Fibroblast of skin of abdomen (primary cell): ENCODE measurements around the gene OTUD4. TPM values are rescaled to one million over a fixed set of nuclear protein-coding genes. Genes with fewer than 3 reads are reported as not detected.
"Not testable (repeated sequence)": the region's sequence is repeated elsewhere in the genome, so short reads cannot be mapped to it uniquely, and the experiment has no call there.

Source experiments
- DNase-seq: peaks from one replicate; pipeline ENCODE4 v3.0.0-alpha.2; 2013
- polyA plus RNA-seq, 2 experiments: library from polyadenylated mRNA; unstranded; fragments of 120-200 nt; gene quantifications; one replicate each; pipeline ENCODE4 v1.2.1, GENCODE V29; 2013; ENCODE audit not compliant: insufficient read length in 2 of 2

The OTUD4 gene, protein sequence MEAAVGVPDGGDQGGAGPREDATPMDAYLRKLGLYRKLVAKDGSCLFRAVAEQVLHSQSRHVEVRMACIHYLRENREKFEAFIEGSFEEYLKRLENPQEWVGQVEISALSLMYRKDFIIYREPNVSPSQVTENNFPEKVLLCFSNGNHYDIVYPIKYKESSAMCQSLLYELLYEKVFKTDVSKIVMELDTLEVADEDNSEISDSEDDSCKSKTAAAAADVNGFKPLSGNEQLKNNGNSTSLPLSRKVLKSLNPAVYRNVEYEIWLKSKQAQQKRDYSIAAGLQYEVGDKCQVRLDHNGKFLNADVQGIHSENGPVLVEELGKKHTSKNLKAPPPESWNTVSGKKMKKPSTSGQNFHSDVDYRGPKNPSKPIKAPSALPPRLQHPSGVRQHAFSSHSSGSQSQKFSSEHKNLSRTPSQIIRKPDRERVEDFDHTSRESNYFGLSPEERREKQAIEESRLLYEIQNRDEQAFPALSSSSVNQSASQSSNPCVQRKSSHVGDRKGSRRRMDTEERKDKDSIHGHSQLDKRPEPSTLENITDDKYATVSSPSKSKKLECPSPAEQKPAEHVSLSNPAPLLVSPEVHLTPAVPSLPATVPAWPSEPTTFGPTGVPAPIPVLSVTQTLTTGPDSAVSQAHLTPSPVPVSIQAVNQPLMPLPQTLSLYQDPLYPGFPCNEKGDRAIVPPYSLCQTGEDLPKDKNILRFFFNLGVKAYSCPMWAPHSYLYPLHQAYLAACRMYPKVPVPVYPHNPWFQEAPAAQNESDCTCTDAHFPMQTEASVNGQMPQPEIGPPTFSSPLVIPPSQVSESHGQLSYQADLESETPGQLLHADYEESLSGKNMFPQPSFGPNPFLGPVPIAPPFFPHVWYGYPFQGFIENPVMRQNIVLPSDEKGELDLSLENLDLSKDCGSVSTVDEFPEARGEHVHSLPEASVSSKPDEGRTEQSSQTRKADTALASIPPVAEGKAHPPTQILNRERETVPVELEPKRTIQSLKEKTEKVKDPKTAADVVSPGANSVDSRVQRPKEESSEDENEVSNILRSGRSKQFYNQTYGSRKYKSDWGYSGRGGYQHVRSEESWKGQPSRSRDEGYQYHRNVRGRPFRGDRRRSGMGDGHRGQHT
- 20.5 TPM for polyA plus RNA-seq (2013, experiment 1 of 2; ENCODE audit: insufficient read length)
- 19.5 TPM for polyA plus RNA-seq (2013, experiment 2 of 2; ENCODE audit: insufficient read length)

DNA sequence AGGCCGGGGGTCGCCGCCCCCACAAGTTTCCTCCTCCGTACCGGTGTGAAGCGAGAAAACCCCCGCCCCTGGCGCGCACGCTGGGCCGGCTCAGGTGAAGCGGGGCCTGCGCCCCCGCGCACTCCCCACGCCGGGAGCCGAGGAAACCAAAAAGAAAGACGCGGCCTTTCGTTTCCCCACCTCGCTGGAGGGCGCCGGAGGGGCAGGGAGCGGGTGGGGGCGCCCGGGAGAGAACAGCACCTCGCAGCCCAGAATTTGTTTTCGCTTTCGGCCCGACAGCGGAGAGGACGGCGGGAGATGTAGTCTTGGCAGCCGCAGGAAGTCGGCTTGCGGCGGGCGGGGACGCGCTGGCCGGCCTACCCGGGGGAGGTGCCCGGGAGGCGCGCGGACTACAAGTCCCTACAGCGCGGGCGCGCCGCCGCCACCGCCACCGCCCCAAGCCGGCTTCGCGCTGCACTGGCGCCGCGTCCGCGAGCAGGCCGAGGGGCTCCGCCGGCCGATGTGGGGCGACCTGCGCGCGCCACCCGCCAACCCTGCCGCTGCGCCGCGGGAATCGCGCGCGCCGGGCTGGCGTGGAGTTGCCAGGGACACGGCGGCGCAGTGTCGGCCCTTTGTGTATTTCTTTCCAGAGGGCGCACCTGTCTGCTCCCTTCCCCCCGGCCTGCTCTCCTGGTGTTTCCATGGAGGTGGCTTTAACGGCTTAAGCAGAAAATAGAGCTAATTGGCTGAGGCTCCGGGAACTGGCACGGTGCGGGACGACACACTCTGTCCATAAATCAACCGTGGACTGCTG lies at the start of gene OTUD4:
Gene OTUD4 (minus strand): TSS at position 292 of the 793 bp plus-strand sequence. CDS start 616 bp downstream, outside the sequence.
- DNase-seq, result peak; percentile 97

DNA sequence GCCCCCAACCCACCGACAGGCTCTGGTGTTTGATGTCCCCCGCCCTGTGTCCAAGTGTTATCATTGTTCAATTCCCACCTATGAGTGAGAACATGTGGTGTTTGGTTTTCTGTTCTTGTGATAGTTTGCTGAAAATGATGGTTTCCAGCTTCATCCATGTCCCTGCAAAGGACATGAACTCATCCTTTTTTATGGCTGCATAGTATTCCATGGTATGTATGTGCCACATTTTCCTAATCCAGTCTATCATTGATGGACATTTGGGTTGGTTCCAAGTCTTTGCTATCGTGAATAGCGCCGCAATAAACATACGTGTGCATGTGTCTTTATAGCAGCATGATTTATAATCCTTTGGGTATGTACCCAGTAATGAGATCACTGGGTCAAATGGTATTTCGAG lies 42.8 kb upstream of the OTUD4 start:
- DNase-seq, result not testable (repeated sequence)

DNA sequence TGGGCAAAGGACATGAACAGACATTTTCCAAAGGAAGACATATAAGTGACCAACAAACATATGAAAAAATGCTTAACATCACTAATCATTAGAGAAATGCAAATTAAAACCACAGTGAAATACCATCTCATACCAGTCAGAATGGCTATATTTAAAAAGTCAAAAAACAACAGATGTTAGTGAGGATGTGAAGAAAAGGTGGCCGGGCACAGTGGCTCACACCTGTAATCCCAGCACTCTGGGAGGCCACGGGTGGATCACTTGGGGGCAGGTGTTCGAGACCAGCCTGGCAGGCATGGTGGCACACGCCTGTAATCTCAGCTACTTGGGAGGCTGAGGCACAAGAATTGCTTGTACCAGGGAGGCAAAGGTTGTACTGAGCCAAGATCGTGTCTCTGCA lies 41.1 kb upstream of the OTUD4 start:
- DNase-seq, result not testable (repeated sequence)

DNA sequence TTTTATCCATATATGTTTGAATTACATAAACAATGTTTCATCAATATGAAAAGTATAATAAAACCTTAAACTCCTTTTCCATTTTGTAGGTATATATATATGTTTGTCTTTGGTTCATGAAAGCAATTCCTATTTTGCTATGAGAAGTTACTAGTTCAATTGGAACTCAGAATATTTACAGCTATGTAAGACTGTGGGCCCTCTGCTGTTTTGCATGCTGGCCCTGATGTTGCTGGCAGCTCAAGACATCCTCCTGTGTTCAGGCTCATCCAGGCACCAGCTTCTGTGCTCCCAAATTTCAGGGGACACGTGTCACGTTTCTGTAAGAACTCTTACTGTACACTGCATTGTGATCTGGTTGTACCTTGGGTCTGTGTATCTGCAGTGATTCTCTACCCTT lies 38.7 kb upstream of the OTUD4 start:
- DNase-seq, result no peak

DNA sequence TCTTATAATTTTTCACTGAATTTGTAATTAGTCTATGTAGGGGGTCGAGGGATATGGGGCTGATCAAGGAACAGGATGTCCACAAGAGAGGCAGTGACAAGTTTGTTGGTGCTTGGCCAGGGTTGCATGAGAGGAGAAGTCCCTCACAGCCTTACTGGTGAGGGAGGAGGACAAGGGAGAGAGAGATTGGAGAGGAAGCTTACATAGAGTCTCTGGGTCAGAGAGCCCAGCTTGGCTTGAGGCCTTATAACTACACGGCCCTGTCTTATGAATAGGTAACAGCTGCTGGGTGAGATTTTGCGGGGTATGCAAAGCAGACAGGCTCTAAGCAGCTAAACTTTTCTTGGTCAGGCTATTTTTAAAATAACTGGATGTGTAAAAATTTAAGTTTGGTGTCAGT lies 37.9 kb upstream of the OTUD4 start:
- DNase-seq, result no peak

DNA sequence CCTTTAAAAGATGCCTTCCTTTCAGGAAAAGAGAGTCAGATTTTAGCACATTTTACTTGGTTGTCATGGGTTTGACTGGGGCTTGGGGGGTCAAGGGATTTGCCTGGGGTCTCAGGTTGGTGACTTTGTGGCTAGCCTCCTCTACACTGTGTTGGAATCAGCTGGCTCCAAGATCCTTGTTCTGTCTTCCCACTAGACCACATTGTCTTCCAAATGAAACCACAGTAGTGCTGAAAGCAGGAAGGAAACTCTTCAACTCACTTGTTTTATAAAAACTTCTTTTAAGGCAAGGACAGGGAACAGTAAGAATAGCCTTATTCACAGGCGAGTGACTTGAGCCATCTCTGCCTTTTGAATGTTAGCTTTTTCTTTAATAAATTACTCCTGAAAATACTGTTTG lies 37.0 kb upstream of the OTUD4 start:
- DNase-seq, result no peak

DNA sequence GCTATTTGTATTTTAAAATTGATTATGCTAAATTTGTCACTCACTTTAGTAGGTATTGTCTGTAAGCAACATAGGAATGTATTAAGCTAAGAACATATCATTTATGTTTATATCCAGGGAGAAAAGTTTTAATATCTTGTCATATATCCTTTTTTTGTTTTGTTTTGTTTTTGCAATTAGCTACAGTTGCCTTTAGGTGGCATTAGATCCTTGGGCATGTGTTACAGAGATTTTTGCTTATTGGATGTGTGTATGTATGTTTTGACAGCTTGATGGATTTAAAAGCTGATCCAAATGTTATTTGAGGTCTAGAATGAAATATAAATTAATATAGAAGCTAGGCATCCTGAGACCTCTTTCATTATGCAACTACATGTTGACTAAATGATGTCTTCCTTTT lies 36.1 kb upstream of the OTUD4 start:
- DNase-seq, result peak; percentile 51

DNA sequence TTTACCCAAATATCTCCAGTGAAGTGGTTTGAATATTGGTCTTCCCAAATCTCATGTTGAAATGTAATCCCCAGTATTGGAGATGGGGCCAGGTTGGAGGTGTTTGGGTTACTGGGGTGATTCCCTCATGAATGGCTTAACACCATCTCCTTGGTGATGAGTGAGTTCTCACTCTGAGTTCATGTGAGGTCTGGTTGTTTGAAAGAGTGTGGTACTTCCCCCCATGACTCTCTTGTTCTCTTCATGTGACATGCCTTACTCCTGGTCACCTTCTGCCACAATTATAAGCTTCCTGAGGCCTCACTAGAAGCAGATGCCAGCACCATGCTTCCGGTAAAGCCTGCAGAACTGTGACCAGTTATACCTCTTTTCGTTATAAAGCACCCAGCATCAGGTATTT lies 32.9 kb upstream of the OTUD4 start:
- DNase-seq, result no peak

DNA sequence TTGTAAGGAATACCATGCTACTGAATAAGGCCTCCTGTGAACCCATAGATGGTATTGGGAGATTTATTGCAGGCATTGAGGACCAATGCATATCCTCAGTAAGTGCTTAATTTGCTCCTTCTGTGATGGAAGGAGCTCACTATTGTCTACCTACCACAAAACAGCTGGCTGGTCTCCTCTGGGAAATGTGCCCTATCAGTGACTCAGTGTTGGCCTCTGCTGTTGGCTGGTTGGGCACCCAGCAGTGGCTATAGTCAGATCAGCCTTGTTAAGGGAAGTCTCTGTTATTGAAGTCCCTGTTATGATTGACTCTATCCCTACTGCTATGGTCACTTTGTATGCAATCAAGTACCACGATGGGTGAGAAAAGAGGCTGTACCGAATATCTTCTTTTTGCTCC lies 27.5 kb upstream of the OTUD4 start:
- DNase-seq, result no peak

DNA sequence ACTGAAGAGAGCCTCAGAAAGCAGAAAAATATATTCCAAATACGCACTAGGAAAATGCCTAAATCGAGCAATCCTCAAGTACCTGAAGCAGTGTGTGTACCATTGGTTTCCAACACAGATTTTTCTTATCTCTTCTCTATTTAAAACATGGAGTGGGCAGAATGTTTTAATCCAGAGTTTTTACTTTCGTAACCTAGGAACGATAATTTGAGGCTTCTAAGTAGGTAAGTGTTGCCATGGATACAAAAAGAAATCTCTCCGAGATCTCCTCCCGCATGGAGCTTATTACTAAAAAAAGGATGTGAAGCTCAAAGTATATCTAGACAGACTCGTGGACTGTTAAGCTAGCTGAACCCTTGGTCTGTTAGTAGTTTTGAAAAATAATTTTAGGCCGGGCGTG lies 23.0 kb upstream of the OTUD4 start:
- DNase-seq, result no peak

DNA sequence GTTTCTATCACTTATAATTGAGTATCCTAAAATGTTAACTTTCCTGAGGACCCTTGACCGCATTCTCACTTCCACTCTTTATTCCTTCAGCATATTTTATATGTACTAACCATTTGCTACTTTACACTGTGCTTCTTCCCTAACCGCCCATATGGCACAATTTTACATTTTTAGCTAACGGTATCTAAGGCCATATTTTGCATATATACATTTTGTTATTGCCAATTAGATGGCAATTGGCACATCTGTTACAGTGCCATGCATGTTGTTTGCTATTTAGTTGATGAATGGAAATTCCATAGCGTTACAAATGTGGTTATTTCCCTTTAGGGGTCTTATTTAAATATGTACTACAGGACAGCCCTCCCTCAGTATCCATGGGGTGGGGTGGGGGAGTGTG lies 20.0 kb upstream of the OTUD4 start:
- no peak for DNase-seq

DNA sequence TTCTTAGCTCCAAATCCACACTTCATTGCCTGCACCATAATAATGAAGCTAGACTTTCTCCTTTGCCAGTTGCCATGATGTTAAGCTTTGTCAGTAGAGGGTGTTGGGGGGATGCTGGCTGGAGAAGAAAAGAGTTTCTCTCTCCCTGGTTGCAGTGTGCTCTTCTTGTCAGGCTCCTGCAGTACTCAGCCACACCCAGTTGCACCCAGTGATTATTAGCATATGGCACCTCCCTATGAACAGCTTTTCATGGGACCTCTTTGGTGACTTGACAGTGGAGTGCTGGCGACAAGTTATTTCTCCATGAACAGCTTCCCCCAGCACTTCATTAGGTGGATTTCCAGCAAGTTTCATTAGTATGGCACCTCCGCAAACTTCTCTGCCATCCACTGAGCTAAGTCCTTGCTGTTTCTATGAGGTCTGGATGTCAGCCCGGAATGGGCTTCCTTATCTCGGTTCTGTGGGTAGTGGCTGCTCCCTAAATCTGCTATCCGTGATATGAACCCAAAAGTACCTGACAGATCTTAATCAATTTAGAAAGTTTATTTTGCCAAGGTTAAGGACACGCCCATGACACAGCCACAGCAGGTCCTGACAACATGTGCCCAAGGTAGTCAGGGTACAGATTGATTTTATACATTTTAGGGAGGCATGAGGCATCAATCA lies 18.8 kb upstream of the OTUD4 start:
- DNase-seq, result no peak

DNA sequence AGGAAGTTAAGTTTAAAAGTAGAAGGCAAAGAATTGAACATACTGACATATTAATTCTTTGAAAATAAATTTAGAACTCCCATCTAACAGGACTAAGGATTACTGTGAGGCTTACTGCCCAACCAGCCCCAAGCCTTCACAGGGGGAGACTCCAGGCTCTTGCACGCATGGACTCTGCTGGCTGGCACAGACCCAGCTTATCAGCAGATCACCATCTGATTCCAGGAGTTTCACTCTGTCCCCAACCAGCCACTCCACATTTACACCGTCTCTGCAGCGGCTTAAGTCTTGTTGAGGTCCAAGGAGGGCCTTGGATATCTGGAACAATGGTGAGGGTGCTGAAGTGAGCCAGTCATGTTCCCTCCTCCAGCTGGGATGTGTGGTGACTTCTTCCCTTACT lies 16.4 kb upstream of the OTUD4 start:
- DNase-seq, result no peak

DNA sequence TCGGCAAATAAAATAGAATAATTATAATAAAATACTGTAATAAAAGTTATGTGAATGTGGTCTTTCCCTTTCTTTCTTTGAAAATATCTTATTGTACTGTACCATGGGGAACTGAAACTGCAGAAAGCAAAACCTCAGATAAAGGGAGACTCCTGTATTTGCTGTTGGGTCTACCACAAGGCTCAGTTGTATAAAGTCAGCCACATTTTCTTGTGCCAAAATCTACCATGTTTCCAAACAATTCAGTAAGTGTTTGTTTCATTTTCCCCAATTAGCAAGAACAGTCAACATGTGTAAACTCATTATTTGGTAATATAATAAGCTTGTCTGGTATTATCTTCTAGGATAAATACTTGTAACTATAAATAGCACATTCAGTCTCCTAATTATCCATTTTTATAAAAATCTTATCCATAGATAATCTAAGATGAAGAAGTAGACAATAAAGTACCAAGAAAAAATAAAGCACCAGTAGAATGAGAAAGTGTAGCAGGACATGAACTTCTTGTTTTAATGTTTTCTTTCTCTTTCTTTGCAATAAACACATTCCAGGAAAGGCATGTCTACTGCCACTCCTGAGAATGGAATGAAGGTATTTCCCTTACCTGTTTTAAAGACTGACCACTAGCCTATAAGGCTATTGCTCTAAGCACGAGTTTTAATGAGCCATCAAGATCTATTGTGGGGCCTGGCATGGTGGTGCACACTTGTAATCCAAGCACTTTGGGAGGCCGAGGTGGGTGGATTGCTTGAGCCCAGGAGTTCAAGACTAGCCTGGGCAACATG lies 15.0 kb upstream of the OTUD4 start:
- DNase-seq, result no peak

DNA sequence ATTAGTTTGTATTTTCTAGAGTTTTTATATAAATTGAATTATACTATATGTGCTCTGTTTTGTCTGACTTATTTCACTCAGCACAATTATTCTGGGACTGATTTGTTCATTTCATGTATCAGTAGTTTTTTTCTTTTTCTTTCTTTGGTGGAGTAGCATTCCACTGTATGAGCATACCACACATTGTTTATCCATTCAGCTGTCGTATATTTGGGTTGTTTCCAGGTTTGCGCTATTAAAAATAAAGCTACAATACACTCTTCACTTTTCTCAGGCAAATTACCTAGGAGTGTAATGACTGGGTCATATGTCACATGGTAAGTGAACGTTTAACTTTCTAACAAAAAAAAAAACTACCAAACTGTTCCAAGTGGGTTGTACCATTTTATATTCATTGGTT lies 9.6 kb upstream of the OTUD4 start:
- DNase-seq, result peak; percentile 34

DNA sequence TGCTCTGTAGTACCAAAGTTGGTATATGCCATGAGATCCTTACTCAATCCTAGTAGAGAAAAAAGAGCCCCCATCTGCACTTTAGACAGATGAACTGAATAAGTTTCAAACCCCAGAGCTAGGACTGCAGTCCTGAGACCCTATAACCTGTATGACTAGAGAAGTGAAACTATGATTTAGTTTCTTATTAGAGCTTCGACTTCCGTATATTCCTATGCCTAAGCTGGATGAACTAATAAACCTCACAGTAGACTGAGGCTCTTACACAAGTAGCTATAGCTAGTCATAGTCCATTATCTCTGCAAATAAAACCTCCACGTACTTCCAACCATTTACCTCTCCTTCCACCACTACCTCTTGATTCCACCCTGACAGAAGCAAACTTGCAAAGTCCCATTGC lies 6.3 kb upstream of the OTUD4 start:
- no peak for DNase-seq

DNA sequence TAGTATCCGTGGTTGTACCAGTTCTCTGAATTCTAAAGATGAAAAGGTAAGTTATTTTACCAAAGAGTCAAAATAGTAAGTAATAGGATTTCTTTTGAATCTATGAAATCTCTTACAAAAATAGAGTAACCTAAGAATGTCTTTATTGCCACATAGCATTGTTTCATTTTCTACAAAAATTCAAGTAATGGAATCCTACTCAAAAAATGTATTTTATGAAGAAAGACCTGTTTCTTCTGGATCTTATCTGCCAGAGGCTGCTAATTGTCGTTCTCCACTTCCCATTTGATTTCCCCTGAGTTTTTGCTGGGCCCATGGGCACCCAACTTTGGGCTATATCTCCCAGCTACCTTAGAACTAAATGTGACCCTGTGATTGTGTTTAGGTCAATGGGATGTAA lies 3.2 kb upstream of the OTUD4 start:
- no peak for DNase-seq

DNA sequence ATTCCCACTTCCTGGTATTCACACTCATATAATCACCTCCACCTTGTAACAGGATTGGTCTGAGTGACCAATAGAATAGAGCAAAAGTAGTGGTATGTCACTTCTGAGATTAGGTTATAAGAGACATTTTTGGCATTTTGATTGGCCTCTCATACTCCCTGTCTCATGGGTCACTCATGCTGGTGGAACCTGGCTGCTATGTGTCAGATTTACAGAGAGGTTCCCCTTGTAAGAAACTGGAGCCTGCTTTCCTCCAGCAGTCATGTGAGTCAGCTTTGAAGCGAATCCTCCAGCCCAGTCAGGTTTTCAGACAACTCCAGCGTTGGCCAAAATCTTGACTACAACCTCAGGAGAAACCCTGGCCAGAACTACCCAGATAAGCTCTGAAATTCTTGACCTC lies 2.6 kb upstream of the OTUD4 start:
- no peak for DNase-seq

DNA sequence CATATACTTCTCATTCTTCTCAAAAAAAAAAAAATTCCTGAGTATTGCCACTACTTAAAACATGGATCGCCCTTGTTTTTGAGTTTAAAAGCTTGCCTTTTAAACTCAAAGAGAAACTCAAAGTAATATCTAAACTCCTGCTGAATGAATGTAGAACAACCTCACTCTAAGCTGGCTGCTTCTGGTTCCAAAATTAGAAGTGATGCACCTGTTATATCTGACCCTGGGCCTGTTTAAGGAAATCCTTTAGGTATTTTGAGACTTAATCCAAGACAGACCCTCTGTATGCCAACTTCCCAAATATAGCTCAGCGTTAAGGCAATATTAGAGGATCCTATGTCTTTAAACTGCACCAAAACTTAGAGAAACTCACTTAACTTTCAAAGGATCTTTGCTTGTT lies 1.8 kb upstream of the OTUD4 start:
- DNase-seq, result no peak

DNA sequence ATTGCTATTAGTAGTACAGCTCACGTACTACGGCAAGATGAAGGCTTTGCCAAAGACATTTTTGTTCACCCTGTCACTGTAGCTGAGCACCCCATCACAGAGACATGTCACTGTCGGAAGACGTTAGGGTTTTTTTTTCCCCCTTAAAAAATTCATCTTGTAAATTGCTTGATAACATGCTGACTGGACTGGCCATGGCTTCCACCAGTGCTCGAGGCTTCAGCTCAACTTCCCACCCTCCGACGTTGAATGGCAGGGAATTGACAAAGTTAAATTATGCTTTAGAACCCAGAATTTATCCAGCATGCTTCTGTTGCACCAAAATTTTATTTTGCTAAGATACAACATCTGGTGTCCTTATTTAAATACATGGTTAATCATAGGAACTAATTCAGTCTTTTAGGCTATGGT lies 707 bp upstream of the OTUD4 start:
- no peak for DNase-seq

DNA sequence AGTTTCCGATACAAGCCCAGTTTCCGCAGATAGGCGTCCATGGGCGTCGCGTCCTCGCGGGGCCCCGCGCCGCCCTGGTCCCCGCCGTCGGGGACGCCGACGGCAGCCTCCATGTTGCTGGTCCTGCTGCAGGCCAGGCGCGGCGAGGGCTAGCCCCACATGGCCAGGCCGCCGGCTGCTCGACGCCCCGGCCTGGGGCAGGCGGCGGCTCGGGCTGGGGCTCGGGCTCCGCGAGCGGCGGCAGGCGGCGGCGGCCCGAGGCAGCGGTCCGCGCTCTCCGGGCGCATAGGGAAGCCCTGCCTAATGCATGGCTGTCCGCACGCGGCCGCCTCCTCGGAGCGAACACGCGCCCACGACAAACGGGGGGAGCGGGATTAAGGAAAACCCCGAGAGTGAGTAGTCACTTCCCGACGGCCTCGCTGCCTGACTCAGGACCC lies 510 bp downstream of the OTUD4 start:
- DNase-seq, result peak; percentile 43
